HepG2 (cell line): ENCODE data around the gene RSBN1. TPM values are rescaled to one million over a fixed set of nuclear protein-coding genes. Genes with fewer than 3 reads are reported as not detected.

Source experiments
- ATAC-seq: fragments of 200-7000 bp; cut with Tn5 transposase; 3 replicates; pipeline ENCODE4 v1.9.1; 2020; ENCODE audit warnings: mild to moderate bottlenecking, moderate library complexity
- BruUV-seq: library from RNA; stranded (reverse); fragments of 400-500 nt; replicated peaks from 2 replicates; lab custom pipeline; 2021; lab: Mats Ljungman, UMichigan
- CTCF ChIA-PET: fragments of 300-600 bp; formaldehyde crosslinking; extraction: SDS; loops from one replicate; lab custom pipeline; 2021; ENCODE audit warnings: low total read pairs, inconsistent platforms, low intra/inter-chr PET ratio; lab: Yijun Ruan, JAX
- POLR2A ChIA-PET: fragments of 350-600 bp; sonication (Branson Sonifier 250); formaldehyde crosslinking; loops from one replicate; lab custom pipeline; 2020; ENCODE audit warnings: antibody characterized with exemption, inconsistent platforms; lab: Yijun Ruan, JAX
- DNase-seq: peaks from one replicate; pipeline ENCODE4 v3.0.0-alpha.2; 2015; ENCODE audit warnings: low spot score
- FAIRE-seq: peaks from 3 replicates; lab custom pipeline; 2011; peaks lifted over from hg19 to GRCh38; lab: Jason Lieb, UNC
- H2AFZ ChIP-seq: one replicate; pipeline ENCODE4 v1.6.1; 2011; ENCODE audit warnings: low read length, inconsistent platforms
- H3K27ac ChIP-seq: fragments of 300-600 bp; 3 replicates; pipeline ENCODE4 v1.8.0; 2011; ENCODE audit warnings: mixed run types, mild to moderate bottlenecking, mixed read lengths, low read length, inconsistent platforms; ENCODE audit not compliant: insufficient read depth; ENCODE audit errors: extremely low read length
- H3K27me3 ChIP-seq, 2 experiments: fragments of 200-600 bp in 1 of 2; 2 replicates in 1 of 2; 3 replicates in 1 of 2; pipeline versions ENCODE4 v1.6.0 to v1.8.0; 2011; ENCODE audit warnings: low read length in 2 of 2, mild to moderate bottlenecking in 2 of 2, moderate library complexity in 2 of 2, inconsistent platforms in 1 of 2; ENCODE audit not compliant: insufficient read depth in 2 of 2, control insufficient read depth in 1 of 2
- H3K36me3 ChIP-seq, 2 experiments: fragments of 200-600 bp in 1 of 2; replicated peaks in 1 of 2; 2 replicates in 1 of 2; 3 replicates in 1 of 2; pipeline versions ENCODE4 v1.5.1 to v1.8.0; 2011; ENCODE audit warnings: low read length in 2 of 2, inconsistent platforms in 1 of 2; ENCODE audit not compliant: insufficient read depth in 2 of 2, control insufficient read depth in 1 of 2
- H3K4me1 ChIP-seq: 2 replicates; pipeline ENCODE4 v1.5.1; 2012; ENCODE audit warnings: low read length, inconsistent platforms; ENCODE audit not compliant: insufficient read depth
- H3K4me2 ChIP-seq: 2 replicates; pipeline ENCODE4 v1.6.0; 2011; ENCODE audit warnings: low read depth, low read length, inconsistent platforms
- H3K4me3 ChIP-seq, 3 experiments: fragments of 200-600 bp in 1 of 3; sonication (generic), shearing (Covaris generic) in 1 of 3; replicated peaks in 1 of 3; 2 replicates each; pipeline ENCODE4 v1.5.1; 2011 to 2016; ENCODE audit warnings: low read length in 3 of 3, inconsistent platforms in 2 of 3, low read depth in 2 of 3, mild to moderate bottlenecking in 2 of 3, control low read depth in 1 of 3, mixed read lengths in 1 of 3; ENCODE audit not compliant: insufficient read depth in 1 of 3
- H3K79me2 ChIP-seq: one replicate; pipeline ENCODE4 v1.6.1; 2011; ENCODE audit warnings: low read length, inconsistent platforms; ENCODE audit not compliant: insufficient read depth
- H3K9ac ChIP-seq: 2 replicates; pipeline ENCODE4 v1.6.0; 2011; ENCODE audit warnings: mild to moderate bottlenecking, low read depth, low read length, inconsistent platforms; ENCODE audit not compliant: insufficient read depth
- H3K9me3 ChIP-seq: 2 replicates; pipeline ENCODE4 v1.5.1; 2012; ENCODE audit warnings: mild to moderate bottlenecking, low read length
- H4K20me1 ChIP-seq: 2 replicates; pipeline ENCODE4 v1.6.0; 2011; ENCODE audit warnings: inconsistent platforms, mild to moderate bottlenecking, low read length, moderate library complexity; ENCODE audit not compliant: insufficient read depth
- CCAR2 ChIP-seq: fragments of 200-400 bp; formaldehyde crosslinking; optimal IDR thresholded peaks from 2 replicates; pipeline ENCODE3; 2018; ENCODE audit warnings: low read depth, mild to moderate bottlenecking, low read length, moderate library complexity
- CHCHD3 ChIP-seq: sonication (generic); formaldehyde crosslinking; IDR thresholded peaks from 2 replicates; pipeline ENCODE4 v1.8.0; 2022; ENCODE audit warnings: mild to moderate bottlenecking, missing genetic modification reagents, moderate library complexity
- FOXA3 ChIP-seq: IDR thresholded peaks from 2 replicates; pipeline ENCODE4 v1.6.1; 2016; ENCODE audit warnings: missing genetic modification reagents, missing compliant biosample characterization
- FOXC1 ChIP-seq: sonication (generic); formaldehyde crosslinking; IDR thresholded peaks from 2 replicates; pipeline ENCODE4 v1.8.0; 2022; ENCODE audit warnings: mild to moderate bottlenecking, missing genetic modification reagents, borderline replicate concordance
- HNF4G ChIP-seq, 2 experiments: sonication (generic) in 1 of 2; formaldehyde crosslinking in 1 of 2; IDR thresholded peaks; 2 replicates each; pipeline versions ENCODE4 v1.4.0 to v1.6.1; 2011 to 2020; ENCODE audit warnings: borderline replicate concordance in 2 of 2, low read depth in 2 of 2, mild to moderate bottlenecking in 2 of 2, low read length in 1 of 2, missing genetic modification reagents in 1 of 2, moderate library complexity in 1 of 2
- KDM2A ChIP-seq: sonication (generic); formaldehyde crosslinking; IDR thresholded peaks from 2 replicates; pipeline ENCODE4 v1.4.0; 2020; ENCODE audit warnings: low read depth, missing genetic modification reagents, borderline replicate concordance
- KLF11 ChIP-seq: IDR thresholded peaks from 2 replicates; pipeline ENCODE4 v1.6.1; 2016; ENCODE audit warnings: missing compliant biosample characterization
- MXD4 ChIP-seq: IDR thresholded peaks from 2 replicates; pipeline ENCODE4 v1.6.1; 2016; ENCODE audit warnings: mild to moderate bottlenecking, missing biosample characterization, missing genetic modification reagents
- NAIF1 ChIP-seq: sonication (generic); formaldehyde crosslinking; IDR thresholded peaks from 2 replicates; pipeline ENCODE4 v1.5.0; 2020; ENCODE audit warnings: mild to moderate bottlenecking, missing genetic modification reagents, borderline replicate concordance
- RFX5 ChIP-seq: IDR thresholded peaks from 2 replicates; pipeline ENCODE4 v1.6.1; 2011; ENCODE audit warnings: low read depth, low read length, improper control_type of control experiment
- RXRB ChIP-seq: IDR thresholded peaks from 2 replicates; pipeline ENCODE4 v1.6.1; 2016; ENCODE audit warnings: borderline replicate concordance, missing genetic modification reagents, missing compliant biosample characterization
- THAP11 ChIP-seq: IDR thresholded peaks from 2 replicates; pipeline ENCODE4 v1.6.1; 2016; ENCODE audit warnings: missing biosample characterization, missing genetic modification reagents
- ZBTB42 ChIP-seq: sonication (generic); formaldehyde crosslinking; IDR thresholded peaks from 2 replicates; pipeline ENCODE4 v1.5.0; 2020; ENCODE audit warnings: mild to moderate bottlenecking, missing genetic modification reagents
- ZNF3 ChIP-seq: IDR thresholded peaks from 2 replicates; pipeline ENCODE4 v1.7.0; 2017; ENCODE audit warnings: inconsistent platforms
- ZNF331 ChIP-seq: sonication (generic); formaldehyde crosslinking; IDR thresholded peaks from 2 replicates; pipeline ENCODE4 v1.4.0; 2020; ENCODE audit warnings: missing genetic modification reagents
- ZNF460 ChIP-seq: sonication (generic); formaldehyde crosslinking; IDR thresholded peaks from 2 replicates; pipeline ENCODE4 v1.5.1; 2020; ENCODE audit warnings: missing genetic modification reagents, mild to moderate bottlenecking, borderline replicate concordance
- ZNF563 ChIP-seq: sonication (generic); formaldehyde crosslinking; IDR thresholded peaks from 2 replicates; pipeline ENCODE4 v1.8.0; 2022; ENCODE audit warnings: mild to moderate bottlenecking, moderate library complexity, missing genetic modification reagents
- ZSCAN12 ChIP-seq: sonication (generic); formaldehyde crosslinking; IDR thresholded peaks from 2 replicates; pipeline ENCODE4 v1.9.0; 2021; ENCODE audit warnings: mild to moderate bottlenecking, missing genetic modification reagents
- ZZZ3 ChIP-seq: sonication (generic); formaldehyde crosslinking; IDR thresholded peaks from 2 replicates; pipeline ENCODE4 v1.4.0; 2020; ENCODE audit warnings: missing genetic modification reagents, mild to moderate bottlenecking, borderline replicate concordance
- WGBS: methylation state at CpG from one replicate; pipeline ENCODE4 v1.1.6; 2017; ENCODE audit warnings: low lambda C conversion rate; 5-methylcytosine and 5-hydroxymethylcytosine counted together
- in situ Hi-C: cut with HindIII; loops from 2 replicates; pipeline ENCODE4 v1.10.0; 2017; ENCODE audit warnings: low pct_unique_long_range_greater_than_20kb; ENCODE audit not compliant: extremely low pct_ligation_motif_present
- intact Hi-C: fragments of 100-400 bp; cut with micrococcal nuclease; formaldehyde crosslinking; loops from one replicate; pipeline ENCODE4 v1.10.0; 2022; ENCODE audit not compliant: unreplicated experiment
- polyA plus RNA-seq, 8 experiments: library from polyadenylated mRNA; depleted of rRNA in 3 of 8; stranded (reverse) in 7 of 8; unstranded in 1 of 8; fragments of >200 nt; fragmentation: Illumina TruSeq in 4 of 8; extraction: Trizol in 4 of 8; gene quantifications; 2 replicates each; pipeline versions ENCODE4 v1.2.1 to v1.2.3, GENCODE V29; 2011 to 2016; ENCODE audit warnings: low read depth in 4 of 8, missing spikeins in 1 of 8, mixed read lengths in 1 of 8; ENCODE audit not compliant: insufficient read depth in 1 of 8
- total RNA-seq, 5 experiments: library from RNA; depleted of rRNA; stranded (reverse); fragments of >200 nt; fragmentation: Illumina TruSeq; extraction: Trizol; gene quantifications; 2 replicates each; pipeline ENCODE4 v1.2.3, GENCODE V29; 2016; ENCODE audit warnings: low read depth in 1 of 5
- TF ChIP-seq, protein P1 (sequence below): sonication (generic); formaldehyde crosslinking; IDR thresholded peaks from 2 replicates; pipeline ENCODE4 v1.8.1; 2023; ENCODE audit warnings: mild to moderate bottlenecking, missing genetic modification reagents

The RSBN1 gene
- total and polyA plus RNA-seq, 2 of the 13 experiments (the other 11 are each of a cell fraction or from before 2014, with no cell fraction given), result 8.3 to 10.4 TPM

DNA sequence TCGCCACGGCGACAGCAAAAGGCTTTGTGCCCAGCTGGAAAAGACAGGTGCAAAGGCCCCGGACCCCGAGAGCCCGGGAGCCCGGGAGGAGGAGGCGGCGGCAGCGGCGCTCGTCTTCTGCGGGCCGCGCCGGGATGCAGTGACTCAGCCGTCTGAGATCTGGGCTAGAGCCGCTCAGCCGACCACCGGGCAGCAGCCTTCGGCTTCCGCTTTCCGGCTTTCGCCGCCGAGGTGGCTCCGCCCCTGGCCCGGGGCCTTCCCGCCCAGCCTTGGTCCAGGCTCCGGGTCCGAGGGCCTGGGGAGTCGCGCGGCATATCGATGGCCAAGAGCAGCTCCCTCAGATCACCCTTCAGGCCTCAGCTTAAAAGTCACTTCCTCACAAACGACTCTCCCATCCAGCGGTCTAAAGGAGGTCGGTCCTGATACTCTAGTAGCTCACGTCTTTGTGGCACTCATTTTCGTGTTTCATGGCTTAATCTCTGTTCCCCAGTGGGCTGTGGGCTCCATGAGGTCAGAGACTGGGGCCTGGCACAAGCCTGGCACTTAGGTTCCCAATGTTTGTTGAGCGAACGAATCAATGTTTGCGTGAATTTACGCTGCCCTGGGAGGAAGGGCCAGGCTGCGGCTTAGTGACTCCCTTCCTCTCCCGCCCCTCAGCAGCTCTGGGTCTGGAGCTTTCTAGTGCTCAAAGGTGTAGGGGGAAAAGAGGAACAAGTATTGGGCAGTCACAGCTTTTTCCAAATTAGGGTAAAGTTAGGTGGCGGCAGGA lies 52.8 kb downstream of the RSBN1 start, which contains the start of gene PHTF1:
TSS of gene PHTF1 (minus strand) at position 154 of the 769 bp plus-strand sequence. CDS start 783 bp downstream, outside the sequence.
- peak within 1 kb of the TSS; percentile 99 for H2AFZ ChIP-seq
- ATAC-seq (peak; percentile 92), DNase-seq (peak; percentile 52), FAIRE-seq (peak; percentile 32)
- H3K4me1 ChIP-seq, result peaks cover 35% of the 10 kb centered on the region
- in situ Hi-C loops, result loop anchor here (5.0 kb wide), 1 partner anchor 38 kb away; no protein-coding TSS in a partner anchor
- CTCF ChIA-PET, result no interaction called here
- POLR2A ChIA-PET, result interaction anchor here (0.7 to 3.4 kb wide), 8 partner anchors 8 to 613 kb away, joined by 3 to 34 read pairs (median 6); partner anchors contain the start of genes AP4B1, HIPK1 and RSBN1
- no peaks in the 10 kb centered on the region for H3K9me3 ChIP-seq
- intact Hi-C loops, result no loop called here
- H3K79me2 ChIP-seq, result peaks cover 11% of the 10 kb centered on the region
- peak within 1 kb of the TSS; percentile 85 to 91 (median 91) for H3K4me3 ChIP-seq
- H3K36me3 ChIP-seq, result no peaks in the 10 kb centered on the region; a peak in 1 of 5 replicates
- H3K9ac ChIP-seq, result peak within 1 kb of the TSS; percentile 98
- H4K20me1 ChIP-seq, result no peaks in the 10 kb centered on the region
- H3K4me2 ChIP-seq, result peak within 1 kb of the TSS; percentile 99
- no peaks in the 10 kb centered on the region; a peak in 1 of 5 replicates for H3K27me3 ChIP-seq
- peak within 1 kb of the TSS; percentile 98 for H3K27ac ChIP-seq
- BruUV-seq, result TSS peak; percentile 87
- 6% methylated on average over 15 of the region's 47 CpGs for WGBS
- TF ChIP-seq RFX5, result no peak
- peak; percentile 27; the same call in 1 of the 2 replicates for TF ChIP-seq FOXC1 (CRISPR knock-in tag)
- peak; percentile 83 for TF ChIP-seq NAIF1 (CRISPR knock-in tag)
- peak; percentile 81 for TF ChIP-seq MXD4 (CRISPR knock-in tag)
- TF ChIP-seq THAP11 (CRISPR knock-in tag), result peak; percentile 74; the same call in 1 of the 2 replicates
- 0 out of 2 replicates have a peak, but pooled peaks have one; percentile 47 for TF ChIP-seq ZSCAN12
- peak; percentile 94 for TF ChIP-seq KDM2A (CRISPR knock-in tag)
- 0 out of 2 replicates have a peak, but pooled peaks have one; percentile 44 for TF ChIP-seq ZBTB42 (CRISPR knock-in tag)
- TF ChIP-seq ZNF3, result peak; percentile 64; the same call in 1 of the 2 replicates
- TF ChIP-seq ZNF460, result no peak
- TF ChIP-seq CCAR2, result no peak
- peak; percentile 45; the same call in 1 of the 2 replicates for TF ChIP-seq ZNF563 (CRISPR knock-in tag)
- 0 out of 2 replicates have a peak, but pooled peaks have one; percentile 14 for TF ChIP-seq FOXA3 (CRISPR knock-in tag)
- 0 out of 2 replicates have a peak, but pooled peaks have one; percentile 42 for TF ChIP-seq ZZZ3
- TF ChIP-seq ZNF331 (CRISPR knock-in tag), result peak; percentile 8; the same call in 1 of the 2 replicates
- TF ChIP-seq KLF11 (CRISPR knock-in tag), result no peak
- no peak for TF ChIP-seq HNF4G (IDR thresholded peaks at IDR 0.05; ENCODE audit: borderline replicate concordance, low read depth, low read length)
- 0 out of 2 replicates have a peak, but pooled peaks have one; percentile 28 for TF ChIP-seq HNF4G (CRISPR knock-in tag; IDR thresholded peaks at IDR 0.05; ENCODE audit: borderline replicate concordance, low read depth)
- TF ChIP-seq, protein P1, sequence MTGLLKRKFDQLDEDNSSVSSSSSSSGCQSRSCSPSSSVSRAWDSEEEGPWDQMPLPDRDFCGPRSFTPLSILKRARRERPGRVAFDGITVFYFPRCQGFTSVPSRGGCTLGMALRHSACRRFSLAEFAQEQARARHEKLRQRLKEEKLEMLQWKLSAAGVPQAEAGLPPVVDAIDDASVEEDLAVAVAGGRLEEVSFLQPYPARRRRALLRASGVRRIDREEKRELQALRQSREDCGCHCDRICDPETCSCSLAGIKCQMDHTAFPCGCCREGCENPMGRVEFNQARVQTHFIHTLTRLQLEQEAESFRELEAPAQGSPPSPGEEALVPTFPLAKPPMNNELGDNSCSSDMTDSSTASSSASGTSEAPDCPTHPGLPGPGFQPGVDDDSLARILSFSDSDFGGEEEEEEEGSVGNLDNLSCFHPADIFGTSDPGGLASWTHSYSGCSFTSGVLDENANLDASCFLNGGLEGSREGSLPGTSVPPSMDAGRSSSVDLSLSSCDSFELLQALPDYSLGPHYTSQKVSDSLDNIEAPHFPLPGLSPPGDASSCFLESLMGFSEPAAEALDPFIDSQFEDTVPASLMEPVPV (CRISPR knock-in tag), result no peak
- peak; percentile 42; the same call in 1 of the 2 replicates for TF ChIP-seq RXRB (CRISPR knock-in tag)
- no peak for TF ChIP-seq CHCHD3 (CRISPR knock-in tag)
